Measurements from ENCODE around the gene LACRT.
"Not testable (repeated sequence)": the region's sequence is repeated elsewhere in the genome, so short reads cannot be mapped to it uniquely, and the experiment has no call there.

GRCh38 chr12:54665022-54665635, 30.4 kb upstream of the LACRT start:
- not testable (repeated sequence) for TF ChIP-seq CTCF, POLR2A (IDR thresholded peaks at IDR 0.05)

All from body of pancreas (tissue), 4 donors.